Uterus (tissue), 4 donors: ENCODE measurements around the gene PARD3. TPM values are rescaled to one million over a fixed set of nuclear protein-coding genes. Genes with fewer than 3 reads are reported as not detected.

Experiments used
- DNase-seq, 2 donors: peaks; one replicate each; pipeline ENCODE4 v3.0.0-alpha.2; 2019 to 2020
- H3K27ac ChIP-seq, 2 donors: fragments of 200-600 bp; sonication (generic); 1 replicate in 1 of 2; 2 replicates in 1 of 2; pipeline ENCODE4 v1.5.1; 2016 to 2018
- H3K27me3 ChIP-seq, 2 donors: fragments of 200-600 bp; sonication (generic); one replicate each; pipeline ENCODE4 v1.5.1; 2018 to 2019; ENCODE audit warnings: control low read depth in 1 of 2
- H3K36me3 ChIP-seq, 2 donors: fragments of 200-600 bp; sonication (generic); one replicate each; pipeline ENCODE4 v1.5.1; 2019; ENCODE audit warnings: control low read depth in 1 of 2
- H3K4me1 ChIP-seq, 2 donors: fragments of 200-600 bp; sonication (generic); one replicate each; pipeline ENCODE4 v1.5.1; 2018 to 2019; ENCODE audit warnings: control low read depth in 1 of 2
- H3K4me3 ChIP-seq, 2 donors: fragments of 200-600 bp; sonication (generic); 1 replicate in 1 of 2; 2 replicates in 1 of 2; pipeline ENCODE4 v1.5.1; 2018 to 2019; ENCODE audit warnings: mild to moderate bottlenecking in 1 of 2
- H3K9me3 ChIP-seq, 2 donors: fragments of 200-600 bp; sonication (generic); one replicate each; pipeline ENCODE4 v1.5.1; 2019; ENCODE audit warnings: control low read depth in 1 of 2
- POLR2A ChIP-seq, 2 donors: fragments of 450-650 bp; IDR thresholded peaks; one replicate each; pipeline ENCODE4 v1.6.1; 2016; ENCODE audit warnings: antibody characterized with exemption in 2 of 2, mild to moderate bottlenecking in 1 of 2, moderate library complexity in 1 of 2
- intact Hi-C: fragments of 100-400 bp; cut with DNase I; formaldehyde crosslinking; loops from one replicate; pipeline ENCODE4 v1.15.1; 2023; ENCODE audit warnings: low total_unique reads
- total RNA-seq, 4 donors: library from RNA; depleted of rRNA in 3 of 4; stranded (reverse); fragments of >200 nt in 3 of 4; gene quantifications; one replicate each; pipeline versions ENCODE4 v1.1.0 to v1.2.4, GENCODE V29; 2014 to 2023
- TF ChIP-seq, protein P1 (sequence below), 4 experiments: fragments of 200-600 bp in 2 of 4; fragments of 450-650 bp in 2 of 4; sonication (generic) in 2 of 4; IDR thresholded peaks; one replicate each; pipeline ENCODE4 v1.5.1; 2016 to 2019; ENCODE audit warnings: antibody characterized with exemption in 4 of 4, mild to moderate bottlenecking in 2 of 4, moderate library complexity in 1 of 4
- donor health status: DM: yes; HTN: yes; CAD: no.

Gene PARD3
- total RNA-seq, 4 donors from 2014 or later = 42.1 to 96.1 (median 51.5) TPM

DNA sequence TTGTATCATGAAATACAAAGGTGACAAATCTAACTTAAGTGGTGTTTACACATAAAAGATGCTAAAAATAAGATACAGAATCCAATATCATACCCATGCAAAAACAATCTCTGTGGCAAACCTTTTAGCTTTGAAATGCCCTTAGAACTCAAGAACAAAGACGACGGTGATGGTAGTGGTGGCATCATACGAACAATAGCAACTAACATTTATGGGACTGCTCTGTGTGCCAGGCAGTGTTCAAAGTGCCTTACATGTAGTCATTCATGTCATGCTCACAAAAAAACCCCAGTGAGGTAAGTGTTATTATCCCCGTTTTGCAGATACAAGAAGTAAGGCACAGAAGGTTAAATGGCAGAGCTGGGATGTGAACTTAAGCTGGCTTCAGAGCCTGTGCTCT lies 563.9 kb downstream of the PARD3 start:
- intact Hi-C loops = no loop called here
- no peaks in the 10 kb centered on the region for H3K27me3 ChIP-seq
- no peaks in the 10 kb centered on the region for H3K4me1 ChIP-seq
- no peaks in the 10 kb centered on the region for H3K9me3 ChIP-seq
- no peak for DNase-seq
- H3K36me3 ChIP-seq = no peaks in the 10 kb centered on the region
- no peak overlapping the region for H3K27ac ChIP-seq
- H3K4me3 ChIP-seq = no peak overlapping the region
- TF ChIP-seq POLR2A (IDR thresholded peaks at IDR 0.05) = no peak
- TF ChIP-seq, protein P1, sequence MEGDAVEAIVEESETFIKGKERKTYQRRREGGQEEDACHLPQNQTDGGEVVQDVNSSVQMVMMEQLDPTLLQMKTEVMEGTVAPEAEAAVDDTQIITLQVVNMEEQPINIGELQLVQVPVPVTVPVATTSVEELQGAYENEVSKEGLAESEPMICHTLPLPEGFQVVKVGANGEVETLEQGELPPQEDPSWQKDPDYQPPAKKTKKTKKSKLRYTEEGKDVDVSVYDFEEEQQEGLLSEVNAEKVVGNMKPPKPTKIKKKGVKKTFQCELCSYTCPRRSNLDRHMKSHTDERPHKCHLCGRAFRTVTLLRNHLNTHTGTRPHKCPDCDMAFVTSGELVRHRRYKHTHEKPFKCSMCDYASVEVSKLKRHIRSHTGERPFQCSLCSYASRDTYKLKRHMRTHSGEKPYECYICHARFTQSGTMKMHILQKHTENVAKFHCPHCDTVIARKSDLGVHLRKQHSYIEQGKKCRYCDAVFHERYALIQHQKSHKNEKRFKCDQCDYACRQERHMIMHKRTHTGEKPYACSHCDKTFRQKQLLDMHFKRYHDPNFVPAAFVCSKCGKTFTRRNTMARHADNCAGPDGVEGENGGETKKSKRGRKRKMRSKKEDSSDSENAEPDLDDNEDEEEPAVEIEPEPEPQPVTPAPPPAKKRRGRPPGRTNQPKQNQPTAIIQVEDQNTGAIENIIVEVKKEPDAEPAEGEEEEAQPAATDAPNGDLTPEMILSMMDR (IDR thresholded peaks at IDR 0.05) = no peak

DNA sequence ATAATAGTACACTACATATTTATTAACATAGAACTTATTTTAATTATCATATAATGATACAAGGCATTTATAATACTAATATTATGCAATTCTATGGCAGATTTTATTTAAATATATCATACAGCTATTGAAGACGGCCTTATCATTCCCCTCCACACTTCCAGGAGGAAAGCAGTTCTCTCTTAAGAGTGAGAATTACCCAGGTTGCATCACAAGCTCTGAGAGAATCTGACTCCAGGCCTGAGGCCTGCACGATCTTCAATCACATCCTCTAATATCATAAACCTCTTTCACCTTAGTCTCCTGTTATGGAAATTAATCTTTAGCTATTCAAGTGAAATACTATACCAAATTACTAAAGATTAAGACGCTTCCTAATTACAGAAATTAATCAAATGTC lies 564.4 kb downstream of the PARD3 start:
- no peak overlapping the region for H3K4me3 ChIP-seq
- DNase-seq = no peak
- H3K4me1 ChIP-seq = no peaks in the 10 kb centered on the region
- H3K27me3 ChIP-seq = no peaks in the 10 kb centered on the region
- intact Hi-C loops = no loop called here
- no peaks in the 10 kb centered on the region for H3K36me3 ChIP-seq
- no peak for TF ChIP-seq POLR2A (IDR thresholded peaks at IDR 0.05)
- TF ChIP-seq, protein P1 (IDR thresholded peaks at IDR 0.05) = no peak
- no peak overlapping the region for H3K27ac ChIP-seq
- H3K9me3 ChIP-seq = no peaks in the 10 kb centered on the region

DNA sequence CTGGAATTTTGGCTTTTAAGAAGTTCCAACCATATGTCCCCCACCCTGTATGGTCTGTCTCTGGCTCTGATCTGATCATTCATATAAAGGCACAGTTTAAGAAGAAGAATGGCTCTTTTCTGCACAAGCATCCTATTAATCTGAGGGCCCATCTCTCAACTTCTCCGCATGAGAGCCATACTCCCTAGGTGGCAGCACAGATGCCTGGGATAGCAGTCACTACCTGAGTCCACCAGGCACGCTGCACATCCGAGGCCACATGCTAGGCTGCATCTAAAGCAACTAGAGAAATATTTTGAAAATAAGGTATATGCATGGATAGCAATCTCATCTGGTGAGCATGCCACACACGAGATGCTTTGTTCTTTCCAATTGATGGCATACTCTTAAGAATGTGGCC lies 565.5 kb downstream of the PARD3 start:
- TF ChIP-seq, protein P1 (IDR thresholded peaks at IDR 0.05) = no peak
- no peak for TF ChIP-seq POLR2A (IDR thresholded peaks at IDR 0.05)
- no peaks in the 10 kb centered on the region for H3K36me3 ChIP-seq
- no peaks in the 10 kb centered on the region for H3K27me3 ChIP-seq
- no peak for DNase-seq
- H3K27ac ChIP-seq = no peak overlapping the region
- no peaks in the 10 kb centered on the region for H3K4me1 ChIP-seq
- H3K4me3 ChIP-seq = no peak overlapping the region
- intact Hi-C loops = no loop called here
- no peaks in the 10 kb centered on the region for H3K9me3 ChIP-seq

DNA sequence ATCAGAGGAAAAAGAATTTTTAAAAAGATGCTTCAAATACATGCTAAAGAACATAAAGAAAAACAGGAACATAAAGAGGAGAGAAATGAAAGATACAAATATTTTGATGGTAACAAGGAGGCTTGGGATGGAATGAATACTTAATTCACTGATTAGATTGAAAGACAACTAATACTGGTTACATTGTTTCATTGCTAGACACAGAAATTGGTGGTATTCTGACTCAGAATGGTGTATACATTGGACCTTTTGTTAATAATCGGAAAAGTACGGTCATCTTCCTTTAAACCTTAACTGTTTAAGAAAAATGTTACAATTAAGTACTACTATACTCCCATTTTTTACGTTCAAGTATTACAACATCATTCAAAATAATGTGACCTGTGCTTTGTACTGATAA lies 567.5 kb downstream of the PARD3 start:
- TF ChIP-seq POLR2A (IDR thresholded peaks at IDR 0.05) = no peak
- TF ChIP-seq, protein P1 (IDR thresholded peaks at IDR 0.05) = no peak
- Histone ChIP-seq H3K4me1 (no peaks in the 10 kb centered on the region), H3K9me3 (no peaks in the 10 kb centered on the region), H3K36me3 (no peaks in the 10 kb centered on the region), H3K4me3 (no peak overlapping the region), H3K27me3 (no peaks in the 10 kb centered on the region), H3K27ac (no peak overlapping the region)
- DNase-seq = no peak
- intact Hi-C loops = no loop called here

DNA sequence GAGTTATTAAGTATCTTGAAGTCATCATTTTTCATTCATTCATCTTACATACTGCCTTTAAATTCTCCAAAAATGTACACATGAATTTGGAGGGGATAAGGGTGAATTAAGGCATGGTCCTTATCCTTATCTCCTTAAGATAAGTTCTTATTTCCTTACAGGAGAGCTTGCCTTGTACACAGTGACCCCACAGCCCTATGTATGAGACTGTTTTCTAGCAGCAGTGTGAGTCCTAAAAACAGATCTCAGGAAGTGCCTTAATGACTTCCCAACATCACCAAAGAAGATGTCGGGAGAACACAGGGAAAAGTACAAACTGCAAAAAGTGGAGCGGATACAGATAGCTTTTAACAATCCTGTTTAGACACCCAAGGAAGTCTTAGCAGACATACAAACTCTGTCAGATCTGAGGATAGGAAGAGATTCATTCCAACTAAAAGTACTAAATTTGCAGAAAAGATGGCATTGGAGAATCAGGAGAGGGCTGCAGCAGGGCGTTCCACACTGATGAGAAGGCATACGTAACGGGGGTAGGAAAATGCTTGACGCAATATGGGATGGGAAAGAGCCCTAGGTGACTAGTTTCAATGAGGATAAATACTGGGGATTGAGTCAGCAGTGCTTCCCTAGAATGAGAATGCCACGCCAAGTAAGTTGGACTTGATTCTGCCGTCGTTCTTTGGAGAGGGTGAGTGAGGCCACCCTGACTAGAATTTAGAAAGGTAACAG lies 570.2 kb downstream of the PARD3 start:
- TF ChIP-seq, protein P1 (IDR thresholded peaks at IDR 0.05) = no peak
- TF ChIP-seq POLR2A (IDR thresholded peaks at IDR 0.05) = no peak
- H3K9me3 ChIP-seq = no peaks in the 10 kb centered on the region
- H3K4me3 ChIP-seq = no peak overlapping the region
- DNase-seq = no peak
- intact Hi-C loops = no loop called here
- H3K36me3 ChIP-seq = no peaks in the 10 kb centered on the region
- no peaks in the 10 kb centered on the region for H3K4me1 ChIP-seq
- no peaks in the 10 kb centered on the region for H3K27me3 ChIP-seq
- no peak overlapping the region for H3K27ac ChIP-seq
